SW 1271 (cell line): ENCODE measurements around the gene AGBL4.

ENCODE experiments used
- DNase-seq, 2 experiments: peaks; one replicate each; lab custom pipeline; 2025; lab: John Stamatoyannopoulos, UW

Gene AGBL4

GRCh38 chr1:49181033-49181432 is 842.7 kb downstream of the AGBL4 start:
- DNase-seq: no peak

- DNase-seq: no peak
Observed at GRCh38 chr1:49171941-49172593, 851.7 kb downstream of the AGBL4 start.

GRCh38 chr1:49166031-49166430 is 857.7 kb downstream of the AGBL4 start:
- no peak for DNase-seq

DNA sequence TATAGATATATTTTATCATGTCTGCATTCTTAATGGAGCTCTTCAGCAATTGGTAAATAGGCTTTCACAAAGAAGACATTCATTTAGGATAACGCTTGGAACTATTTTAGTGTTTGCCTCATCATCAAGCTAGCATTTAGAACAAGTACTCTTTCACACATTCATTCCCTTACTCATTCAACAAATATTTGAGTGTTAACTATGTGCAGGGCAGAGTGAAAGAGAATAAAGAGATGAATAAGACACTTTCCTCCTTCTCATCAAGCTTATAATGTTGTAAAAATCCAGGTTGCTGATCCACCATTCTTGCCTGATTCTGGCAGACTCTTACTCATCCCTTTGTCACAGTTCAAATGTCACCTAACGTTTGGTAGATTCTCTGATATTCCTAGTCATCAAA is 860.7 kb downstream of the AGBL4 start:
- DNase-seq: no peak

GRCh38 chr1:49160677-49161076 is 863.1 kb downstream of the AGBL4 start:
- DNase-seq: no peak

DNA sequence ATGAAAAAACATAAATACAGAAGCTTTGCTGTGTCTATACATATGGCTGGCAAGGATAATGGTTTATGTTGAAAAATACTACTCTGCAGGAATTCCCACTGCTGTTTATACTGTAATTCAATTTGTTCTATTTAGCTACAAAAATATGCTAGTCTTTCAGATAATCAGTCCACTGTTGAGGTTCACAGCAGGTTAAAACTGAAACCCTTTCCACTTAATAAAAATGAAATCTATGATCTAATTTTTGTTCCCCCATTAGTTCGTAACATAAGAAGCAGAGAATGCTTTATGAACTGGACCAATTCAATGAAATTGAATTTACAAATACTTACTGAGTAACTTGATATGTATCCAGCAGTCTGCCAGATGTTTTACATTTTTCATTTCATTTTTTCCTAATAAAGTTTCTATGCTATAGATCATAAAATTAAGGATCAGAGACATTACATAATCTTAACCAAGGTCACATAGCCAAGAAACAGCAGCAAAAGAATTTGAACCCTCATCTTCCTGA is 887.0 kb downstream of the AGBL4 start:
- DNase-seq: no peak

- DNase-seq: no peak
Observed at GRCh38 chr1:49125746-49126145, 898.0 kb downstream of the AGBL4 start.

DNA sequence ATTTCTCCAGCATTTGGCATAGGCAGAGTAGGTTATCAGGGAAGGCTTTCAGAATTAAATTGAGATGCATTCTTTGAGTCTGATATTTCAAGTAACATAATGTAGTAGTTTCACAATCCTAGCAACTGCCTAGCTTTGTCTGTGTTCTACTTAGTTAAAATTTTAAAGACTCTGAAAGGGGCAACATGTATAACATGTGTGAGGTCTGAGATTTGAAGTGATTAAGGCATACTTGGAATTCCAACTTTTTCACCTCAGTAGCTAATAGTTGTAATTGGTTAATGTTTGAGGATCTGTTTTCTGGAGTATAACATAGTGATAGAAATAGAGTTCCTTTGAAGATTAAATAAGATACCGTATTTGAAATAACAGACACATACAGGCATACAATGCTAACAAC is 911.8 kb downstream of the AGBL4 start:
- DNase-seq: no peak

GRCh38 chr1:49106445-49106844 is 917.3 kb downstream of the AGBL4 start:
- DNase-seq: no peak

DNA sequence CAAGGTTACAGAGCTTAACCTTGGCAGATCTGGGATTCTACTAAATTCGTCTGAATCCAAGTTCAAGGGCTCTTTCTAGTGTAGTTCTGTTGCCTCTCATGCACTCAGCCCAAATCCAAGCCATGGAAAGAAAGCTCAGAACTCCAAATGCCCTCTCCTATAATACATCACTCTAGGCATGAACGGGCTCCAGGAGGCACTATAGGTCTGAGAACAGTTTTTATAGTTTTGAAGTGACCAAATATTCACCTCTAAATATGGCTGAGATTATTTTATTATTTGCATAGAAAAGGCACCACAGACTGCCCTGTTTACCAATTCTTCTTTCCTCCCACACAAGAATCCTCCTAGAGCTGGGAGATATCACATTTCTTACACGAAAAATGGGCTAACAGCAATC is 919.2 kb downstream of the AGBL4 start:
- DNase-seq: no peak

DNA sequence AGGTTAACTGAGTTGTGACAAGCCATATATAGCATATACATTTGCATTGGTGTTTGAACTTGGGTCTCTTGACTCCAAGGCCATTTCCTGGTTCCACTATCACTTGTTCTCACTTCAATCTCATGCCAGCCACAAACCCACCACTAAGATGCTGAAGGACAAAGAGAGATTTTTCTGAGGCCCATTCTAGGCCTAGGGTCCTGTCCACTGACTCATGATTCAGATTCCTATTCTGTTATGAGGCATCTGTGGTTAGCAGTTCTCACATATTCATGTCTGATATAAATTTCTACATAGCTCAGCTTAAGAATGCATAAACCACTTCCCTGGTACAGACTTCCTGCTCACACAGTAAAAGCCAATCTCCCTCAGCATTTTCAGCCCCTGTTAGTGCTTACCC is 921.0 kb downstream of the AGBL4 start:
- DNase-seq: no peak

DNA sequence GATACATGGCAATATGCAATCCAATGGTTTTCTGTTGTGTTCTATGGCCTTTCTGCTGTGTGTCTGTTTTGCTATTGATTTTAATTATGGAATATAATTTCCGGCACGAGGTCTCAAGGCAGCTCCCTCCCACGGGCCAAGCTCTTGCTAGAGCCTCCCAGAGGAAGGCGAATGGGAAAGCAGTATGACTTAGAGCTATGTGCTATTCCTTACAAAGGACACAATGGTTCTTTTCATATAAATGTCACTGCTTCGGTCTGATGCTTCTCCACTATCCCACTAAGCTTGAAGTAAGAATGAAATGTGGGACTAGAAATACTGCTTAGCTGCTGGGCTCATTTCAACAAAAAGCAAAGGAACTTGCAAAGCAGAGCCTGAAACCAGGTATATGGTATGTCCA is 924.9 kb downstream of the AGBL4 start:
- DNase-seq: no peak

DNA sequence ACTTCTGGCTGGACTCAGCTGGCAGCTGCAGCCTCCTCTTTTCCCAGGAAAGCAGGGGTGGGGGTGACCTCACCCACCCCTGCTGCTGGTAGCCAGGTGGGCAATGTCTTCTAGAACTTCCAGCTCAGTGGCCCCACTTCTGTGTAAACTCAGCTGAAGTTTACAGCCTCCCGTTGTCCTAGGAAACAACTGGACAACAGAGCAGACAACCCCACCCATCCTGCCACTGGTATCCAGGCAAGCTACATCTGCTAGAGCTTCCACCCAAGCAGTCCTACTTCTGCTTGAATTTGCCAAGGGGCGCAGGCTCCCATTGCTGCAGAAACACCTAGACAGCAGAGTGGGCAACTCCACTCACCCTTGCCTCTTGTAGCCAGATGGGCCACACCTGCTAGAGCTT is 937.4 kb downstream of the AGBL4 start:
- no peak for DNase-seq

GRCh38 chr1:49085079-49085478 is 938.7 kb downstream of the AGBL4 start:
- no peak for DNase-seq

GRCh38 chr1:49060766-49061165 is 963.0 kb downstream of the AGBL4 start:
- no peak for DNase-seq

DNA sequence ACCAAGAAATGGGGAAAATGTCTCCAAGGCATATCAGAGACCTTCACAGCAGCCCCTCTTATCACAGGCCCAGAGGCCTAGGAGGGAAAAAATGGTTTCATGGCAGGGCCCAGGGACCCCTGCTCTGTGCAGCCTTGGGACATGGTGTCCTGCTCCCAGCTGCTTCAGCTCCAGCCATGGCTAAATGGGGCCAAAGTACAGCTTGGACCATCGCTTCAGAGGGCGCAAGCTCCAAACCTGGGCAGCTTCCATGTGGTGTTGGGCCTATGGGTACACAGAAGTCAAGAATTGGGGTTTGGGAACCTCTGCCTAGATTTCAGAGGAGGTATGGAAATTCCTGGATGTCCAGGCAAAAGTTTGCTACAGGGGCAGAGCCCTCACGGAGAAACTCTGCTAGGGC is 964.7 kb downstream of the AGBL4 start:
- DNase-seq: no peak

GRCh38 chr1:49052102-49052501 is 971.7 kb downstream of the AGBL4 start:
- DNase-seq: no peak

GRCh38 chr1:49051647-49052046 is 972.1 kb downstream of the AGBL4 start:
- no peak for DNase-seq

- no peak for DNase-seq
Observed at GRCh38 chr1:49050041-49050440, 973.7 kb downstream of the AGBL4 start.

- no peak for DNase-seq
Observed at GRCh38 chr1:49048188-49048587, 975.6 kb downstream of the AGBL4 start.

DNA sequence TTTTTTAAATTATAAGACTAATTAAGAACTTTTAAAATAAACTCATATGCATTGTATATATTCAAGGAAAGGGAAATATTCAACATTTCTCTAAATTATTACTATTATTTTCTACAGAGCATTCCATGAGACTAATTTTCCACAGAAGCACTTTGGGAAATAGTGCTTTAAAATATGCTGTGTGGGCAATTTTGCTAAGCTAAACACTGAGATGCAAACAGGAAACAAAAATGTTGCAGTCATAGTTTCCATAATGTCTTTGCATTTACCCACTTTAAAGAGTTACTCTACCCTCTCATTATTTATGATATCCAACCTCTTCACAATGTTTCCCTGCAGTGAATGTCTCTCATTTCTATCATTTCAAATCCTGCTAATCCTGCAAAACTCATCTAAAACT is 977.4 kb downstream of the AGBL4 start:
- no peak for DNase-seq

DNA sequence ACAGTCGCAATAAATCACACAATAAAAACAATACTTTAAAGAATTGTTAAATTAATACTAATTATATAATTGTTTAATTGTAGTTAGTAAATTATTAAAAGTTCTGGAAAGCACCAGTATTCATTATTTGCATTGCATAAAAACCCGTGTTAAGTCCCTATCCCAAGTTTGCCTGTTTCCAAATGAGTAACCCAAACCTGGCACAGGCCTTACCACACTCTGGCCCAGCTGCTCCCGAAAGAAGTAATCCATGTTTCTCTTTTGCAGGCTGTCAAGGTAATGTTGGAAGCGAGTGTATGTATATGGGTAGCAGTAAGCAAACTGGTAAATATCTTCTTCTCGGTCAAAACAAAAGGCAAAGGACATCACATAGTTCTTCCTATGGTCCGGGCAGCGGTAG is 978.4 kb downstream of the AGBL4 start:
- no peak for DNase-seq

GRCh38 chr1:49036700-49037099 is 987.1 kb downstream of the AGBL4 start:
- no peak for DNase-seq

DNA sequence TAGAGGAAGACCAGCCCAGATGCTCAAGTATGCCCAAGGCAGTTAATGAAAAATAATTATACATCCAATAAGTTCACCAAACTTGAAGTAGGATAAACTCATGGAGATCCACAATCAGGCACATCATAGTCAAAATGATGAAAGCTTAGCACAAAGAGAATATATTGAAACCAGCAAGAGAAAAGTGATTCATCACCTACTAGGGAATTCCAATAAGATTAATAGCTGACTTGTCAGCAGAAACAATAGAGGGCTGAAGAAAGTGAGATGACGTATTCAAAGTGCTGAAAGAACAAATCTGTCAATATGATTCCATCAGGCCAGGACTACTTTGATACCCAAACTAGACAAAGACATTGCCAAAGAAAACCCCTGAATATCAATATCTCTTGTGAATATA is 995.4 kb downstream of the AGBL4 start:
- no peak for DNase-seq
